ENCODE results near the gene NTM. TPM values are rescaled to one million over a fixed set of nuclear protein-coding genes. Genes with fewer than 3 reads are reported as not detected.
A peak's percentile ranks its signal among the peaks of the same experiment; 100 is the strongest.

NTM gene
- total RNA-seq, 1 donor from 2014 or later, result 82.7 TPM

DNA sequence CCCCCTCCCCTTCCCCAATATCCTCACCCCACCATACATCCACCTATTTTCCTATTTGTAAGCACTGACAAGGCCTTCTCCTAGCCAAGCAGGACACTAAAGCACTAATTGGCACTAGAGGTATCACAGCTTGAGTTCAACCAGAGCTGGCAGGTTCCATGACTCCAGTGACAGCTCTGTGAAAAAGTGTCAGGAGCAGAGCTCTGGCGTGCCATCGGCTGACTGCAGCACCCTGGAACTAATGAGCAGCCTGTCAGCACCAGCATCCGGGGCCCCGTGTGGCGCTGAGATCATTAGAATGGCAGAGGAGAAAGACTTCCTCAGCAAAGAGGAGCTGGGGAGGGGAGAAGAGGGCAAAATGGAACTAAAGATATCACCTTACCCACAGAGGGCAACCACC is 847.4 kb downstream of the NTM start:
- Mint-ChIP-seq H3K36me3 (ENCODE audit: unreplicated experiment) (peaks cover 6% of the 10 kb centered on the region), H3K4me3 (ENCODE audit: unreplicated experiment) (no peak overlapping the region), H3K9me3 (ENCODE audit: unreplicated experiment) (no peaks in the 10 kb centered on the region), H3K27ac (ENCODE audit: unreplicated experiment) (no peak overlapping the region), H3K27me3 (ENCODE audit: unreplicated experiment) (no peaks in the 10 kb centered on the region), H3K4me1 (ENCODE audit: unreplicated experiment) (peaks cover 16% of the 10 kb centered on the region)
- TF ChIP-seq, protein P1, sequence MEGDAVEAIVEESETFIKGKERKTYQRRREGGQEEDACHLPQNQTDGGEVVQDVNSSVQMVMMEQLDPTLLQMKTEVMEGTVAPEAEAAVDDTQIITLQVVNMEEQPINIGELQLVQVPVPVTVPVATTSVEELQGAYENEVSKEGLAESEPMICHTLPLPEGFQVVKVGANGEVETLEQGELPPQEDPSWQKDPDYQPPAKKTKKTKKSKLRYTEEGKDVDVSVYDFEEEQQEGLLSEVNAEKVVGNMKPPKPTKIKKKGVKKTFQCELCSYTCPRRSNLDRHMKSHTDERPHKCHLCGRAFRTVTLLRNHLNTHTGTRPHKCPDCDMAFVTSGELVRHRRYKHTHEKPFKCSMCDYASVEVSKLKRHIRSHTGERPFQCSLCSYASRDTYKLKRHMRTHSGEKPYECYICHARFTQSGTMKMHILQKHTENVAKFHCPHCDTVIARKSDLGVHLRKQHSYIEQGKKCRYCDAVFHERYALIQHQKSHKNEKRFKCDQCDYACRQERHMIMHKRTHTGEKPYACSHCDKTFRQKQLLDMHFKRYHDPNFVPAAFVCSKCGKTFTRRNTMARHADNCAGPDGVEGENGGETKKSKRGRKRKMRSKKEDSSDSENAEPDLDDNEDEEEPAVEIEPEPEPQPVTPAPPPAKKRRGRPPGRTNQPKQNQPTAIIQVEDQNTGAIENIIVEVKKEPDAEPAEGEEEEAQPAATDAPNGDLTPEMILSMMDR (IDR thresholded peaks at IDR 0.05), result no peak
- no peak for DNase-seq (ENCODE audit: extremely low spot score, unreplicated experiment)

DNA sequence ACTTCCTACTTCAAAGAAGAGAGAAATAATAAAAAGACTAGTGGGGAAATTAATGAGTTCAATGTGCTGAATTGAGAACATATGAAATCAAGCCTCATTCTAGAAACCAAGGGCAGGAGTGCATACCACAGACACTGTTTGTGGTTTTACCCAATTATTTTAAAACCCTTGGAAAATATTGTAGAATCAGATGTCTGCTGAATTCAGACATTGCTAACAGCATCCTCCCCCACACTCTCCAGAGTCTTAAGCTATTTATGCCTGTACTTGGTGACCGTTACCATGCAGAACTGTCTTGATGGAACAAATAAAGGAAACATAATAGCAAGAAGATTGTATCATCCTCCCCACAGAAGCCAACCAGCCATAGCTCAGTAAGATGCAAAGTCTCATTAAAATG is 850.1 kb downstream of the NTM start:
- no peaks in the 10 kb centered on the region for H3K27me3 Mint-ChIP-seq (ENCODE audit: unreplicated experiment)
- no peak for DNase-seq (ENCODE audit: extremely low spot score, unreplicated experiment)

DNA sequence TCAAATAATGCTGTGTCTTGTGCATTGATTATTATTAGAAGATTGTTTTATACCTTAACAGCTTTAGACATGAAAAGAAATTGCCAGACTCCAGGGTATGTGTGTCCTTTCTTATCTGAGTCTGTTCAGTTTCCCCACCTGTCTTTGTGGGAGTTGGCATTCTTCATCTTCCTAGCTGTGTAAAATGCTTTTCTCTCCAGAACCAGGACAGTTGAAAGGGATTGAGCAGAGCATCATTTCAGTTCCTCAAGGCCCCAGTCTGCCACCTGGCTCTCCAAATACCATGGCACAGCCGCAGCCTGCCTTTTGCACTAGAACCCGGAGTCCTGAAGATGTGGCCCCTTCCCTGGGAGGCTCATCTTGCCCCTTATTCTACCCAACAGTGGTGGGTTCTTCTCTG is 851.9 kb downstream of the NTM start:
- Mint-ChIP-seq H3K36me3 (ENCODE audit: unreplicated experiment) (peaks cover 4% of the 10 kb centered on the region), H3K4me3 (ENCODE audit: unreplicated experiment) (no peak overlapping the region), H3K9me3 (ENCODE audit: unreplicated experiment) (no peaks in the 10 kb centered on the region), H3K4me1 (ENCODE audit: unreplicated experiment) (peaks cover 16% of the 10 kb centered on the region), H3K27ac (ENCODE audit: unreplicated experiment) (no peak overlapping the region), H3K27me3 (ENCODE audit: unreplicated experiment) (no peaks in the 10 kb centered on the region)
- TF ChIP-seq, protein P1 (IDR thresholded peaks at IDR 0.05), result no peak
- no peak for DNase-seq (ENCODE audit: extremely low spot score, unreplicated experiment)

More for the DNA sequence above, 850.1 kb downstream of the NTM start:
- Mint-ChIP-seq H3K9me3 (ENCODE audit: unreplicated experiment) (no peaks in the 10 kb centered on the region), H3K4me3 (ENCODE audit: unreplicated experiment) (no peak overlapping the region), H3K27ac (ENCODE audit: unreplicated experiment) (peak overlapping the region; percentile 47), H3K4me1 (ENCODE audit: unreplicated experiment) (peaks cover 16% of the 10 kb centered on the region), H3K36me3 (ENCODE audit: unreplicated experiment) (peaks cover 6% of the 10 kb centered on the region)
- TF ChIP-seq, protein P1 (IDR thresholded peaks at IDR 0.05), result no peak

DNA sequence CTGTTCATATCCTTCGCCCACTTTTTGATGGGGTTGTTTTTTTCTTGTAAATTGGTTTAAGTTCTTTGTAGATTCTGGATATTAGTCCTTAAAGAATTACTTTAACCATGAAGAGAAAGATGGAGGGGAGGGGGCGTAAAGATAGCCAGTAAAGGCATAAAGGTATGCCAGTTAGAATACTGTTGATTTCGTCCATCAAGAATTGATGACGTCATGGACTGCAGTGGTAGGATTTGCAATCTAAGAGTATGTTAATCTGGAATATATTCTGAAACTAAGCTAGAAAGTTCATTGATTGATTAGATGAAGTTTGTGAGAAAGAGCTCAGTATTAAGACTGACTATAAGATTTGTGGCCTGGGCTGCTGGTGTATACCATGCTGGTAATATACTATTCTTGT is 856.1 kb downstream of the NTM start:
- TF ChIP-seq, protein P1 (IDR thresholded peaks at IDR 0.05), result no peak
- no peak overlapping the region for H3K27ac Mint-ChIP-seq (ENCODE audit: unreplicated experiment)
- no peaks in the 10 kb centered on the region for H3K9me3 Mint-ChIP-seq (ENCODE audit: unreplicated experiment)
- peaks cover 2% of the 10 kb centered on the region for H3K4me1 Mint-ChIP-seq (ENCODE audit: unreplicated experiment)
- no peaks in the 10 kb centered on the region for H3K36me3 Mint-ChIP-seq (ENCODE audit: unreplicated experiment)
- no peak for DNase-seq (ENCODE audit: extremely low spot score, unreplicated experiment)
- no peaks in the 10 kb centered on the region for H3K27me3 Mint-ChIP-seq (ENCODE audit: unreplicated experiment)
- H3K4me3 Mint-ChIP-seq (ENCODE audit: unreplicated experiment), result no peak overlapping the region

DNA sequence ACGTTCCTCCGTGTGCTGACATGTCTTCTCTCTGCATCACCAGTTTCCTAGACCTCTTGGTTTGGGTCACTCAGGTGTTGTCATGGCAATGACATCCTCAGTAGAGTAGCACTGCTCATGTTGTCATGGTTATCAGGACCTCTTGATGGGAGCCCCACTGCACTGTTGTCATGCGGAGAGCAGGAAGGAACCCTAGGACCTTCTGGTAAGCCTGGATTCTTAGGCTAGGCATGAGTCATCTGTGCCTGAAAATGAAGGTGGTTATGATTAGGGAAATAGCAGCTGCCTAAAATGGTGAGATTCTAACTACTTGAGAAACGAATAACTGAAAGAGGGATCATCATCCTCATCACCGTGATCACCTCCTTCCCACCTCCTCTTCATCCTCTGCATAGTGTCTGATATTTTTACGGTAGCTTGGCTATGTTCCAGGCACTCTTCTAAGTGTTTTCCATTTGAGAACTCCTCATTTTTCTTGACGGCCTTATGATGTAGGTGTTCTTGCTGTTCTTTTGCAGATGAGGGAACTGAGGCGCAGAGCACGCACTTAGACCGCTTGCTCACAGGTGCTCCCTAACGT is 858.4 kb downstream of the NTM start:
- TF ChIP-seq, protein P1 (IDR thresholded peaks at IDR 0.05), result no peak
- H3K9me3 Mint-ChIP-seq (ENCODE audit: unreplicated experiment), result no peaks in the 10 kb centered on the region

More for the DNA sequence above, 858.4 kb downstream of the NTM start:
- Mint-ChIP-seq H3K4me1 (ENCODE audit: unreplicated experiment) (peaks cover 2% of the 10 kb centered on the region), H3K27ac (ENCODE audit: unreplicated experiment) (no peak overlapping the region), H3K36me3 (ENCODE audit: unreplicated experiment) (peaks cover 2% of the 10 kb centered on the region), H3K4me3 (ENCODE audit: unreplicated experiment) (no peak overlapping the region), H3K27me3 (ENCODE audit: unreplicated experiment) (no peaks in the 10 kb centered on the region)
- DNase-seq (ENCODE audit: extremely low spot score, unreplicated experiment), result no peak

All from osteocyte (in vitro differentiated cells).